GM12878 (cell line): Measurements from ENCODE around the gene C15orf61. TPM values are rescaled to one million over a fixed set of nuclear protein-coding genes. Genes with fewer than 3 reads are reported as not detected.

Experiments used
- ATAC-seq: fragments of 200-7000 bp; cut with Tn5 transposase; 3 replicates; pipeline ENCODE4 v1.9.1; 2020; ENCODE audit warnings: mild to moderate bottlenecking, moderate library complexity
- BruUV-seq: library from RNA; stranded (reverse); fragments of 400-500 nt; replicated peaks from 2 replicates; lab custom pipeline; 2021; lab: Mats Ljungman, UMichigan
- CTCF ChIA-PET: fragments of 300-600 bp; sonication (Branson Sonifier 250); formaldehyde crosslinking; extraction: SDS; loops from one replicate; lab custom pipeline; 2021; ENCODE audit warnings: inconsistent platforms; lab: Yijun Ruan, JAX
- POLR2A ChIA-PET: fragments of 350-600 bp; formaldehyde crosslinking; extraction: SDS; loops from one replicate; lab custom pipeline; 2021; ENCODE audit warnings: inconsistent platforms; lab: Charles Lee
- RAD21 ChIA-PET: fragments of 300-600 bp; sonication (Branson Sonifier 250); formaldehyde crosslinking; loops from one replicate; lab custom pipeline; 2023; ENCODE audit warnings: antibody characterized with exemption; ENCODE audit not compliant: unreplicated experiment; lab: Charles Lee
- SMC1A ChIA-PET: fragments of 300-600 bp; sonication (Branson Sonifier 250); formaldehyde crosslinking; loops from one replicate; lab custom pipeline; 2023; ENCODE audit not compliant: unreplicated experiment, uncharacterized antibody; lab: Charles Lee
- DNase-seq: peaks from one replicate; pipeline ENCODE4 v3.0.0-alpha.2; 2011; ENCODE audit warnings: low read depth, low spot score
- FAIRE-seq: peaks from 3 replicates; lab custom pipeline; 2011; peaks lifted over from hg19 to GRCh38; lab: Jason Lieb, UNC
- H2AFZ ChIP-seq: 2 replicates; pipeline ENCODE4 v1.6.0; 2011; ENCODE audit warnings: low read depth, low read length, control low read depth; ENCODE audit not compliant: control insufficient read depth
- H3K27ac ChIP-seq: 2 replicates; pipeline ENCODE4 v1.5.1; 2011; ENCODE audit warnings: control low read depth; ENCODE audit not compliant: control insufficient read depth, insufficient read depth
- H3K27me3 ChIP-seq, 2 experiments: replicated peaks in 1 of 2; 2 replicates each; pipeline versions ENCODE4 v1.6.0 to v1.6.1; 2011; ENCODE audit warnings: low read length in 1 of 2; ENCODE audit not compliant: control insufficient read depth in 2 of 2, insufficient read depth in 2 of 2
- H3K36me3 ChIP-seq, 2 experiments: 2 replicates each; pipeline ENCODE4 v1.5.1; 2011; ENCODE audit warnings: low read length in 1 of 2; ENCODE audit not compliant: control insufficient read depth in 2 of 2, insufficient read depth in 2 of 2
- H3K4me1 ChIP-seq: 2 replicates; pipeline ENCODE4 v1.6.1; 2011; ENCODE audit warnings: mild to moderate bottlenecking, low read length, moderate library complexity, mixed read lengths; ENCODE audit not compliant: control insufficient read depth, insufficient read depth
- H3K4me2 ChIP-seq: 2 replicates; pipeline ENCODE4 v1.6.0; 2011; ENCODE audit warnings: control low read depth; ENCODE audit not compliant: control insufficient read depth, insufficient read depth
- H3K4me3 ChIP-seq: fragments of 200-600 bp; sonication (generic); 2 replicates; pipeline ENCODE4 v1.5.1; 2016
- H3K79me2 ChIP-seq: 2 replicates; pipeline ENCODE4 v1.6.0; 2011; ENCODE audit warnings: low read length; ENCODE audit not compliant: control insufficient read depth, insufficient read depth
- H3K9ac ChIP-seq: 2 replicates; pipeline ENCODE4 v1.8.0; 2011; ENCODE audit warnings: low read length, control low read depth, mixed read lengths; ENCODE audit not compliant: control insufficient read depth, insufficient read depth
- H3K9me3 ChIP-seq: replicated peaks from 3 replicates; pipeline ENCODE4 v1.5.1; 2011; ENCODE audit warnings: mild to moderate bottlenecking, low read length; ENCODE audit not compliant: control insufficient read depth, insufficient read depth
- H4K20me1 ChIP-seq: 2 replicates; pipeline ENCODE4 v1.6.0; 2011; ENCODE audit not compliant: control insufficient read depth, insufficient read depth
- ASH2L ChIP-seq: fragments of 300-600, 200-600 bp; sonication (generic); IDR thresholded peaks from 2 replicates; pipeline ENCODE4 v1.6.1; 2017; ENCODE audit warnings: low read depth, mild to moderate bottlenecking, borderline replicate concordance
- CTCF ChIP-seq, 3 experiments: IDR thresholded peaks in 2 of 3; conservative IDR thresholded peaks in 1 of 3; 2 replicates each; pipeline ENCODE4 v1.5.1; 2011; ENCODE audit warnings: low read depth in 3 of 3, low read length in 3 of 3, mild to moderate bottlenecking in 3 of 3, control low read depth in 2 of 3, moderate library complexity in 2 of 3, inconsistent platforms in 1 of 3, mixed read lengths in 1 of 3; ENCODE audit not compliant: control insufficient read depth in 2 of 3, insufficient read depth in 1 of 3; ENCODE audit errors: extremely low read depth in 1 of 3
- EED ChIP-seq: sonication (generic); IDR thresholded peaks from 2 replicates; pipeline ENCODE4 v1.6.1; 2016; ENCODE audit warnings: antibody characterized with exemption, low read depth
- EZH2 ChIP-seq: IDR thresholded peaks from 2 replicates; pipeline ENCODE4 v1.6.1; 2012; ENCODE audit warnings: low read depth, mild to moderate bottlenecking, control low read depth, inconsistent platforms, low read length, borderline replicate concordance; ENCODE audit not compliant: control insufficient read depth
- HSF1 ChIP-seq: fragments of 150-350 bp; IDR thresholded peaks from 2 replicates; pipeline ENCODE4 v1.6.1; 2014; ENCODE audit warnings: mild to moderate bottlenecking, low read depth, low read length
- MTA3 ChIP-seq: IDR thresholded peaks from 2 replicates; pipeline ENCODE4 v1.6.1; 2012; ENCODE audit warnings: low read length, inconsistent platforms, borderline replicate concordance
- NBN ChIP-seq: fragments of 450-650 bp; IDR thresholded peaks from 2 replicates; pipeline ENCODE4 v1.6.1; 2016
- NFXL1 ChIP-seq: fragments of 450-650 bp; IDR thresholded peaks from 2 replicates; pipeline ENCODE4 v1.6.1; 2017; ENCODE audit warnings: antibody characterized with exemption, mild to moderate bottlenecking, borderline replicate concordance
- POLR2AphosphoS2 ChIP-seq: IDR thresholded peaks from 2 replicates; pipeline ENCODE4 v1.6.1; 2011; ENCODE audit warnings: low read depth, mild to moderate bottlenecking, low read length, improper control_type of control experiment, moderate library complexity
- RAD21 ChIP-seq: IDR thresholded peaks from 2 replicates; pipeline ENCODE4 v1.6.1; 2011; ENCODE audit warnings: mild to moderate bottlenecking, low read depth, low read length, moderate library complexity; ENCODE audit not compliant: insufficient read depth
- TBL1XR1 ChIP-seq: IDR thresholded peaks from 2 replicates; pipeline ENCODE4 v1.6.1; 2012; ENCODE audit warnings: low read depth, low read length, improper control_type of control experiment
- ZBTB33 ChIP-seq: fragments of 450-650 bp; IDR thresholded peaks from 2 replicates; pipeline ENCODE4 v1.6.1; 2017; ENCODE audit warnings: mild to moderate bottlenecking
- ZBTB40 ChIP-seq: fragments of 450-650 bp; IDR thresholded peaks from 2 replicates; pipeline ENCODE4 v1.6.1; 2016; ENCODE audit warnings: mild to moderate bottlenecking, moderate library complexity, borderline replicate concordance
- WGBS: methylation state at CpG from one replicate; pipeline ENCODE4 v1.1.6; 2016; ENCODE audit warnings: low lambda C conversion rate; ENCODE audit not compliant: insufficient replicate concordance, insufficient coverage; ENCODE audit errors: missing lambda C conversion rate; 5-methylcytosine and 5-hydroxymethylcytosine counted together
- in situ Hi-C: fragments of 300-500 bp; cut with MboI; formaldehyde crosslinking; loops from 9 replicates; pipeline ENCODE4 v1.14.3; 2018; ENCODE audit warnings: mixed read lengths
- intact Hi-C: fragments of 100-400 bp; cut with micrococcal nuclease; formaldehyde crosslinking; loops from one replicate; pipeline ENCODE4 v1.14.2; 2022; ENCODE audit not compliant: unreplicated experiment
- polyA plus RNA-seq, 11 experiments: library from polyadenylated mRNA; depleted of rRNA in 4 of 11; unstranded in 6 of 11; stranded (reverse) in 5 of 11; fragments of >200 nt; fragmentation: Nextera tagmentation in 4 of 11; fragmentation: Illumina TruSeq in 1 of 11; extraction: Ambion mirVana in 4 of 11; extraction: Trizol in 1 of 11; gene quantifications; 1 replicate in 1 of 11; 2 replicates in 10 of 11; pipeline versions ENCODE4 v1.2.1 to v1.2.3, GENCODE V29; 2011 to 2016; ENCODE audit warnings: inconsistent platforms in 2 of 11, missing spikeins in 2 of 11, low read depth in 1 of 11
- total RNA-seq, 4 experiments: library from RNA; depleted of rRNA in 3 of 4; stranded (reverse); fragments of >200 nt in 3 of 4; fragmentation: Illumina TruSeq in 1 of 4; extraction: Trizol in 1 of 4; gene quantifications; 2 replicates each; pipeline versions ENCODE4 v1.2.1 to v1.2.3, GENCODE V29; 2013 to 2021

C15orf61 gene
- total and polyA plus RNA-seq, 10 of the 15 experiments (the other 5 are each of a cell fraction or from before 2014, with no cell fraction given): 1.4 to 8.7 (median 4.3) TPM

GRCh38 chr15:67481680-67482079, 39.3 kb upstream of the C15orf61 start:
- ChIA-PET CTCF (interaction anchor here (1.1 kb wide), 1 partner anchor 25 kb away, joined by 3 read pairs; no protein-coding TSS in a partner anchor), POLR2A (no interaction called here), RAD21 (no interaction called here), SMC1A (no interaction called here)
- intact Hi-C loops: no loop called here
- H3K9ac ChIP-seq: no peak overlapping the region
- no peaks in the 10 kb centered on the region for H3K79me2 ChIP-seq
- no peak overlapping the region for H2AFZ ChIP-seq
- no peaks in the 10 kb centered on the region for H3K27me3 ChIP-seq
- H3K27ac ChIP-seq: no peak overlapping the region
- H3K4me3 ChIP-seq: no peak overlapping the region
- no peaks in the 10 kb centered on the region for H3K36me3 ChIP-seq
- DNase-seq (no peak), FAIRE-seq (no peak), ATAC-seq (no peak)
- H4K20me1 ChIP-seq: no peaks in the 10 kb centered on the region
- H3K9me3 ChIP-seq: no peaks in the 10 kb centered on the region
- no peaks in the 10 kb centered on the region for H3K4me1 ChIP-seq
- WGBS: 44% methylated on average over 2 of the region's 2 CpGs
- BruUV-seq: no TSS peak
- no peak overlapping the region for H3K4me2 ChIP-seq
- in situ Hi-C loops: no loop called here
- TF ChIP-seq POLR2AphosphoS2: no peak
- no peak for TF ChIP-seq TBL1XR1
- no peak for TF ChIP-seq ZBTB40
- no peak for TF ChIP-seq RAD21
- TF ChIP-seq ZBTB33: no peak
- no peak for TF ChIP-seq ASH2L
- no peak for TF ChIP-seq NBN
- TF ChIP-seq HSF1: no peak
- no peak for TF ChIP-seq EED
- TF ChIP-seq EZH2: no peak
- TF ChIP-seq NFXL1: no peak
- no peak for TF ChIP-seq CTCF (IDR thresholded peaks at IDR 0.05 in 2 of 3, conservative IDR thresholded peaks at IDR 0.05 in 1 of 3; ENCODE audit: control insufficient read depth in 2 of 3, extremely low read depth in 1 of 3, insufficient read depth in 1 of 3, low read depth in 3 of 3, low read length in 3 of 3)
- TF ChIP-seq MTA3: no peak
